ENCODE measurements around the gene SEMA4G.

DNA sequence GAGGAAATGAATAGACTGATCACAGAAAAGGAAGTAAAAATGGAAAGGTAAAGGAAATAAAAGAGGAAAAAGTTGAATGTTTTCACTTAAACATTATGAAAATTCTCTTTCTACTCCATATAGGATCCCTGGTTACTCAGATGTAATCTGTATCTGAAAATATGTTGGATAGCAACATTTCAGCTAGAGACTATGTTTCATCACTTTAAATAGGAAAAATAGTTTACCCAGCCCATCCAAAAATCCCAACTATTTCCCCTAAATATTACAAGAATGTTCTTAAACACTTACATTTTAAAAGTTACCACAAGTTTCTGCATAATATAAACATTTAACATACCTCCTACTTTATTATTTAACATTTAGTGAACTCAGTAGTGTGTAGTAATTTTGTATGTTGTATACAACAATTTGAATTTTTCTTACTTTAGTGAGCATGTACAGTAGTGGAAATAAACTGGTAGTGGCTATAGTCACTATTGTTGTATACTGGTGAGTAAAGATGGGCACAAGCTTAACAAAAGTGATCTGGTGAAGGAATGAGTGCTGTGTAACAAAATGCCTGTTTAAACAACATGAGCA lies 29.4 kb upstream of the SEMA4G start:
- no peak for TF ChIP-seq POLR2A (IDR thresholded peaks at IDR 0.05)
- no peak for TF ChIP-seq CTCF (IDR thresholded peaks at IDR 0.05)

Data from body of pancreas (tissue), 4 donors.